ENCODE data around the gene RPUSD1. TPM values are rescaled to one million over a fixed set of nuclear protein-coding genes. Genes with fewer than 3 reads are reported as not detected.
"Not testable (repeated sequence)": the region's sequence is repeated elsewhere in the genome, so short reads cannot be mapped to it uniquely, and the experiment has no call there.

RPUSD1 gene
- total RNA-seq, 4 donors from 2014 or later: 31.0 to 42.1 (median 37.4) TPM

DNA sequence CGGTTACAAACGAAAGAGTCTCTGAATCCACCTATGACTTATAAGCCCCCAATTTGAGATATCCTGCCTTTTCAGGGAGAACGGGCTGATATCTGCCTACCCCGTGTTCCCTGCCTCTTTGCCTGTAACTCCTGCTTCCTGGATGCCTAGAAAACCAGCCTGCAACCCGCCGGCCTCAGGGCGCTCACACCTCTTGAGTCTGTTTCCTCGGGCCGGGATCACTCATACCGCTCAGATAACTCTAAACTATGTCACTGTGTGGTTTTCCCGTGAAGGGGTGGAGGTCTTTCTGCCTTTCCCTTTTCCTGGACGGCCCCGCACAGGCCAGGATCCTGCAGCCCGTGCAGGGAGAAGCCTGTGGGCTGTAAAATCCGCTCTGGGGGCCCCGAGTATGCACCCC lies 10.4 kb downstream of the RPUSD1 start:
- TF ChIP-seq, protein P1, sequence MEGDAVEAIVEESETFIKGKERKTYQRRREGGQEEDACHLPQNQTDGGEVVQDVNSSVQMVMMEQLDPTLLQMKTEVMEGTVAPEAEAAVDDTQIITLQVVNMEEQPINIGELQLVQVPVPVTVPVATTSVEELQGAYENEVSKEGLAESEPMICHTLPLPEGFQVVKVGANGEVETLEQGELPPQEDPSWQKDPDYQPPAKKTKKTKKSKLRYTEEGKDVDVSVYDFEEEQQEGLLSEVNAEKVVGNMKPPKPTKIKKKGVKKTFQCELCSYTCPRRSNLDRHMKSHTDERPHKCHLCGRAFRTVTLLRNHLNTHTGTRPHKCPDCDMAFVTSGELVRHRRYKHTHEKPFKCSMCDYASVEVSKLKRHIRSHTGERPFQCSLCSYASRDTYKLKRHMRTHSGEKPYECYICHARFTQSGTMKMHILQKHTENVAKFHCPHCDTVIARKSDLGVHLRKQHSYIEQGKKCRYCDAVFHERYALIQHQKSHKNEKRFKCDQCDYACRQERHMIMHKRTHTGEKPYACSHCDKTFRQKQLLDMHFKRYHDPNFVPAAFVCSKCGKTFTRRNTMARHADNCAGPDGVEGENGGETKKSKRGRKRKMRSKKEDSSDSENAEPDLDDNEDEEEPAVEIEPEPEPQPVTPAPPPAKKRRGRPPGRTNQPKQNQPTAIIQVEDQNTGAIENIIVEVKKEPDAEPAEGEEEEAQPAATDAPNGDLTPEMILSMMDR (IDR thresholded peaks at IDR 0.05): no peak
- no peak for TF ChIP-seq POLR2A (IDR thresholded peaks at IDR 0.05)
- H3K36me3 ChIP-seq: no peaks in the 10 kb centered on the region
- no peak for DNase-seq
- H3K4me3 ChIP-seq: no peak overlapping the region
- H3K27me3 ChIP-seq: no peaks in the 10 kb centered on the region
- H3K4me1 ChIP-seq: no peaks in the 10 kb centered on the region
- no peaks in the 10 kb centered on the region for H3K9me3 ChIP-seq
- H3K27ac ChIP-seq: no peak overlapping the region

DNA sequence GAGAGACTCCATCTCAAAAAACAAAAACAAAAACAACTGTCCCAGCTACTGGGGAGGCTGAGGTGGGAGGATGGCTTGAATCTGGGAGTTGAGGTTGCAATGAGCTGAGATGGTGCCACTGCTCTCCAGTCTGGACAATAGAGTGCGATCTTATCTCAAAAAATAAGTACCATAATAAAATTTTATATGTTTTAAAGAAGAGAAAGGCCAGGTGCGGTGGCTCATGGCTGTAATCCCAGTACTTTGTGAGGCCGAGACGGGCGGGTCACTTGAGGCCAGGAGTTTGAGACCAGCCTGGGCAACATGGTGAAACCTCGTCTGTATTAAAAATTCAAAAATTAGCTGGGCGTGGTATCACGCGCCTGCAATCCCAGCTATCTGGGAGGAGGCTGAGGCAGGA lies 11.4 kb downstream of the RPUSD1 start:
- H3K27me3 ChIP-seq: no peaks in the 10 kb centered on the region
- TF ChIP-seq, protein P1 (IDR thresholded peaks at IDR 0.05): no peak
- TF ChIP-seq POLR2A (IDR thresholded peaks at IDR 0.05): no peak
- no peak overlapping the region for H3K27ac ChIP-seq
- DNase-seq: no peak
- H3K4me1 ChIP-seq: no peaks in the 10 kb centered on the region
- no peak overlapping the region for H3K4me3 ChIP-seq
- H3K9me3 ChIP-seq: no peaks in the 10 kb centered on the region
- H3K36me3 ChIP-seq: no peaks in the 10 kb centered on the region

DNA sequence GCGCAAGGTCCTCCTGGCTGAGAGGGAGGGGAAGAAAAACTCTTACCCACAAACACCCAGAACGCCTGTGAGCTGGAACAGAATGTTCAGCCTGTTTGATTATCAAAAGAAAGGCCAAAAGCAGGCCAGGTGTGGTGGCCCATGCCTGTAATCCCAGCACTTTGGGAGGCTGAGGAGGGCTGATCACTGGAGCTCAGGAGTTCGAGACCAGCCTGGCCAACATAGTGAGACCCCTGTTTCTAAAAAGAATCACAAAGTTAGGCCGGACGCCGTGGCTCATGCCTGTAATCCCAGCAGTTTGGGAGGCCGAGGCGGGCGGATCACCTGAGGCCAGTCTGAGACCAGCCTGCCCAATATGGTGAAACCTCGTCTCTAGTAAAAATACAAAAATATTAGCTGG lies 11.9 kb downstream of the RPUSD1 start:
- H3K4me1 ChIP-seq, DNase-seq, H3K27me3 ChIP-seq, H3K36me3 ChIP-seq, H3K9me3 ChIP-seq, H3K4me3 ChIP-seq, H3K27ac ChIP-seq: not testable (repeated sequence)

DNA sequence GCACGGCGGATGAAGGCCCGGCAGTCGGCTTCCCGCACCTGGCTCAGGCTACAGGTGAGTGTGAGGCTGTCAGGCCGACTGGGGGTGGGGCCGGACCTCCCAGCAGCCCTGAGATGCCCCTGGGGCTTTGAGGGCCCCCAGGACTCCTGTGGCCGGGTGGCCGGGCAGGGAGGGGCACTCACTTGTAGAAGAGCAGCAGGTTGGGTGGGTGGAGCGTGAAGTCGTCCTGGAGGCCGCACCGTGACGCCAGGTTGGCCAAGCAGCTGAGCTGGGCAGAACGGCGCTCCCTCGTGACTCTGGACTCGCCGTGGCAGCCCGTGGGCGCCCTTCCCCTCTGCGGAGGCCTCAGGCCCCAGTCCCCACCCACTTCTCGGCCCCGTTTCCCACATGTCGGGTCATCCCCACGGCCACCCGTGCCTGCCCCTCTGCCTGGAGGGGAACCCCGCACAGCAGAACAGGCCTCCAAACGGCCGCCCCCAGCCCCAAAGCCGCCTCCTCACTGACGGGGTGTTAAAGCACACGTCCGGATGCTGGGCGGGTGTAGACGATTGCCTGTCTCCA lies 12.9 kb downstream of the RPUSD1 start:
- H3K27me3 ChIP-seq: no peaks in the 10 kb centered on the region
- TF ChIP-seq, protein P1 (IDR thresholded peaks at IDR 0.05): no peak
- TF ChIP-seq POLR2A (IDR thresholded peaks at IDR 0.05): no peak
- H3K4me3 ChIP-seq: no peak overlapping the region
- no peak overlapping the region for H3K27ac ChIP-seq
- no peaks in the 10 kb centered on the region for H3K9me3 ChIP-seq
- no peaks in the 10 kb centered on the region for H3K4me1 ChIP-seq
- H3K36me3 ChIP-seq: no peaks in the 10 kb centered on the region
- DNase-seq: no peak

DNA sequence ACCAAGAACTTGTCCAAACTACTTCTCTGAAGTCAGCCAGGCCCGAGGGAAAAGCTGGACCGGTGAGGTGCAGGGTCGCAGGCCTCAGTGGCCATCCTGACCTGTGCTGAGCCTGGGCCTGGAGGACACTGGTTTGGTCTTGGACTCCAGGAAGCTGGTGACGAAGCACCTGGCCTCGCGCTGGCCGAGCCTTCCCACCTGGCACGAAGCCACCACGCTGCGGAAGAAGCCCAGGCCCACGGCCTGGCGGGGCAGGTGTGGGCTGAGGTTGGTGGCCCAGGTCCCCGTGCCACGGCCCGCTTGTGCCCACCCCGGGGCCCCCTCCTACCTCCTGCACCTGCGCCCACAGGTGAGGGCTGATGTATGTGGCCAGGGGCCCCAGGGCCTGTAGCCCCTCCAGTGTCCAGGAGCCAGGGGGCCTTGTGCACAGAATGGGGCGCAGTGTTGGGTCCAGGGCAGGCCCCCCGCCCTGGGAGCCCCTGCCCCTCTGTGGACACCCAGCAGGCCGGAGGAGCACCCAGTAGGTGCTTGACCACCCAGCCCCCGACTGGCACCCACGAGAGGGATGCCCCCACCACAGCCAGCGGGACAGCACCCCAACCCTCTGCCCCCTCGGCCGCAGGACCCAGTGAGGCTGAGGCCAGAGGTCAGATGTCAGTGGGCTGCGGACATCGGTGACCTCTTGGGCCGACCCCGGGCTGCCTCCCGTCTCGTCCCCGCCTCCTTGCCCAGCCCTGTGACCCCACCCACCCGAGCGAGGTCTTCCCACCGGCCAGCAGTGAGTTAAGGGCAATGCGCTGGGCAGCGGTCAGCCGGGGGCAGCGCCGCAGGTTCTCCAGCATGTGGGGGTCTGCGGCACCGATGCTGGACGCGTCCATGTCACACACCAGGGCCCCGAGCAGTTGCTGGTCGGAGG lies 13.8 kb downstream of the RPUSD1 start:
- TF ChIP-seq, protein P1 (IDR thresholded peaks at IDR 0.05): no peak
- TF ChIP-seq POLR2A (IDR thresholded peaks at IDR 0.05): no peak
- Histone ChIP-seq H3K27me3 (no peaks in the 10 kb centered on the region), H3K4me3 (no peak overlapping the region), H3K9me3 (no peaks in the 10 kb centered on the region), H3K36me3 (no peaks in the 10 kb centered on the region), H3K4me1 (no peaks in the 10 kb centered on the region), H3K27ac (no peak overlapping the region)
- DNase-seq: no peak

DNA sequence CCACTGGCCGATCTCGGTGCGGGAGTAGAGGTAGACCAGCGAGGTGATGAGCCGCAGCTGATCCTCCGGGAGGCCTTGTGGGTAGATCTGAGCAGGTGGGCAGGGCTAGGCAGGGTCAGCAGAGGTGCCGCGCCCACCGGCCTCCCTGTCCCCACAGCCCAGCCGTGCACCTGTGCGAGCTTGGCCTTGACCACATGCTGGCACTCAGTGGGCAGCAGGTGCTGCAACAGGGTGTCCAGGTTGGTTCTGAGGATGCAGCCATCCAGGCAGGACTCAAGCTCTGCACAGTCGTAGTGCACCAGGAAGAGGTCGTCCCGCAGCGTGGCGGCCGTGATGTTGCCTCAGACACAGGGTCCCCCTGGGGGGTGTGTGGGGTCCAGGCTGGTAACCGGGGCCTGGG lies 15.2 kb downstream of the RPUSD1 start:
- TF ChIP-seq POLR2A (IDR thresholded peaks at IDR 0.05): no peak
- TF ChIP-seq, protein P1 (IDR thresholded peaks at IDR 0.05): no peak
- Histone ChIP-seq H3K36me3 (no peaks in the 10 kb centered on the region), H3K9me3 (no peaks in the 10 kb centered on the region), H3K27me3 (no peaks in the 10 kb centered on the region), H3K27ac (no peak overlapping the region), H3K4me1 (no peaks in the 10 kb centered on the region), H3K4me3 (no peak overlapping the region)
- DNase-seq: no peak

All from Peyer's patch (tissue), 4 donors.